Bronchial epithelial cell (primary cell): ENCODE data around the gene AKAP9. TPM values are rescaled to one million over a fixed set of nuclear protein-coding genes. Genes with fewer than 3 reads are reported as not detected.

Source experiments
- DNase-seq: peaks from one replicate; pipeline ENCODE4 v3.0.0-alpha.2; 2010; ENCODE audit warnings: low read depth
- FAIRE-seq: peaks from 2 replicates; lab custom pipeline; 2011; peaks lifted over from hg19 to GRCh38; lab: Jason Lieb, UNC
- H3K27me3 ChIP-seq: 2 replicates; pipeline ENCODE4 v1.5.1; 2011; ENCODE audit warnings: low read length; ENCODE audit not compliant: control insufficient read depth, insufficient read depth
- H3K36me3 ChIP-seq: 2 replicates; pipeline ENCODE4 v1.5.1; 2011; ENCODE audit warnings: low read length; ENCODE audit not compliant: control insufficient read depth, insufficient read depth
- H3K4me3 ChIP-seq: 2 replicates; pipeline ENCODE4 v1.5.1; 2011; ENCODE audit warnings: mild to moderate bottlenecking, low read depth, low read length, control low read depth
- total RNA-seq: library from RNA; depleted of rRNA; stranded (reverse); fragments of >200 nt; gene quantifications from 2 replicates; pipeline ENCODE4 v1.2.1, GENCODE V29; 2014
- TF ChIP-seq, protein P1 (sequence below): IDR thresholded peaks from 2 replicates; pipeline ENCODE4 v1.5.1; 2011; ENCODE audit warnings: mild to moderate bottlenecking, moderate library complexity, low read length, control low read depth, inconsistent platforms; ENCODE audit not compliant: insufficient read depth, severe bottlenecking

Gene AKAP9
- total RNA-seq, 1 donor from 2014 or later, result 34.5 TPM

DNA sequence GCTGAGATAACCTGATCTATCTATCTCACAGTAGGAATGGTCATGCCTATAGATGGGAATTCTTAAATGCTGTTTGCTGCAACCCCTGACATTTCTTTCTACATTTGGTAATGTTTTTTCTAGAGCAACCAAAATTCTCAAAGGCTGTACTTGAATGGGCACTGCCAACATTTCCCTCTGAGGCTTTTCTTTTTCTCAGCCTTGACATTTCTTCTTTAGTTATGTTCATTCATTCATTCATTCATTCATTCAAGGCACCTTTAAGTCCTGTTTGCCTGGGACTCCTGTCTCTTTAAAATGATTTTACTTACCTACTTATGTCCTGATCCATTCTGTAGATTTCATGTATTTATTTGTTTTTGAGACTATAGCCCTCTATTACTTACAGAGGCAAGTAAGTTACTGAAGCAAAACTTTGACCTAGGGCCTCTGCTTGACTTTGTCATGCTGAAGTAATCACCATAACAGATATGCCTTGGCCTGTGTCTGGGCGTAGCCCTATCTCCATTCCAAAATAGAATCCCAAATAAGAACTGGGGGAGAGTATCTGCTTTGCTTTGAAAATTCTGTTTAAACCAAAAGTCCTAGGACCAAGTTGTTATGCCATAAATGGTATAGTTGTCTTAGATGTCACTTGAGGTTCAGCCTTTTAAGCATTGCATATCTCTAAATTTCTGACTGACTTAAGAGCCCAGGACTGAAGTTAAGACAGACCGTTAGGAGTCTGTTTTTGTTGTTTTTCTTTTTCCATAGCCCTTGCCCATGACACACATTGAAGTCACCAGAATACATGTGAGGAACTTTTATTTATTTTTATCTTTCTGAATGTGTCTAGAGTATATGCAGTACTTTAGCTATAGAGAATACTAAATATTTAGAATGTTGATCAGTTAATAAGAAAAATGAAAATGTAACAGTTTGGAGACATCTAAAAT, 59.2 kb downstream of the AKAP9 start:
- TF ChIP-seq, protein P1, sequence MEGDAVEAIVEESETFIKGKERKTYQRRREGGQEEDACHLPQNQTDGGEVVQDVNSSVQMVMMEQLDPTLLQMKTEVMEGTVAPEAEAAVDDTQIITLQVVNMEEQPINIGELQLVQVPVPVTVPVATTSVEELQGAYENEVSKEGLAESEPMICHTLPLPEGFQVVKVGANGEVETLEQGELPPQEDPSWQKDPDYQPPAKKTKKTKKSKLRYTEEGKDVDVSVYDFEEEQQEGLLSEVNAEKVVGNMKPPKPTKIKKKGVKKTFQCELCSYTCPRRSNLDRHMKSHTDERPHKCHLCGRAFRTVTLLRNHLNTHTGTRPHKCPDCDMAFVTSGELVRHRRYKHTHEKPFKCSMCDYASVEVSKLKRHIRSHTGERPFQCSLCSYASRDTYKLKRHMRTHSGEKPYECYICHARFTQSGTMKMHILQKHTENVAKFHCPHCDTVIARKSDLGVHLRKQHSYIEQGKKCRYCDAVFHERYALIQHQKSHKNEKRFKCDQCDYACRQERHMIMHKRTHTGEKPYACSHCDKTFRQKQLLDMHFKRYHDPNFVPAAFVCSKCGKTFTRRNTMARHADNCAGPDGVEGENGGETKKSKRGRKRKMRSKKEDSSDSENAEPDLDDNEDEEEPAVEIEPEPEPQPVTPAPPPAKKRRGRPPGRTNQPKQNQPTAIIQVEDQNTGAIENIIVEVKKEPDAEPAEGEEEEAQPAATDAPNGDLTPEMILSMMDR, result no peak
- no peak for DNase-seq
- Histone ChIP-seq H3K27me3 (no peaks in the 10 kb centered on the region), H3K4me3 (no peak overlapping the region), H3K36me3 (peaks cover 6% of the 10 kb centered on the region)
- no peak for FAIRE-seq

DNA sequence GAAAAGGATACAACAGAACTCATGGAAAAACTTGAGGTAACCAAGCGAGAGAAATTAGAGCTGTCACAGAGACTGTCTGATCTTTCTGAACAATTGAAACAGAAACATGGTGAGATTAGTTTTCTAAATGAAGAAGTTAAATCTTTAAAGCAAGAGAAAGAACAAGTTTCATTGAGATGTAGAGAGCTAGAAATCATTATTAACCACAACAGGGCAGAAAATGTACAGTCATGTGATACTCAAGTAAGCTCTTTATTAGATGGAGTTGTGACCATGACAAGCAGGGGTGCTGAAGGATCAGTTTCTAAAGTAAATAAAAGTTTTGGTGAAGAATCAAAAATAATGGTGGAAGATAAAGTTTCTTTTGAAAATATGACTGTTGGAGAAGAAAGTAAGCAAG, 62.1 kb downstream of the AKAP9 start:
- Histone ChIP-seq H3K27me3 (no peaks in the 10 kb centered on the region), H3K4me3 (no peak overlapping the region), H3K36me3 (peaks cover 2% of the 10 kb centered on the region)
- TF ChIP-seq, protein P1, result no peak
- FAIRE-seq, result no peak
- no peak for DNase-seq

DNA sequence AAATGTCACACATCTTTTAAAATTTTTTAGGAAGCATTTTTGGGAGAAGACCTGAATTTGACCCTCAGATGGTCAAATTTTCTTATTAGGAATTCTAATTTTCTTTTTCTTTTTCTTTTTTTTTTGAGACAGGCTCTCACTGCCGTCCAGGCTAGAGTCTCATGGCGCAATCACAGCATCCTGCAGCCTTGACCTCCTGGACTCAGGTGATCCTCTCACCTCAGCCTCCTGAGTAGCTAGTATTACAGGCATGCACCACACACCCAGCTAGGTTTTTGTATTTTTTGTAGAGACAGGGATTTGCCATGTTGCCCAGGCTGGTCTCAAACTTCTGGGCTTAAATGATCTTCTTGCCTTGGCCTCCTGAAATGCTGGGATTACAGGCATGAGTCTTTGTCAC, 65.4 kb downstream of the AKAP9 start:
- FAIRE-seq, result no peak
- Histone ChIP-seq H3K4me3 (no peak overlapping the region), H3K27me3 (no peaks in the 10 kb centered on the region), H3K36me3 (no peaks in the 10 kb centered on the region)
- DNase-seq, result no peak
- TF ChIP-seq, protein P1, result no peak

DNA sequence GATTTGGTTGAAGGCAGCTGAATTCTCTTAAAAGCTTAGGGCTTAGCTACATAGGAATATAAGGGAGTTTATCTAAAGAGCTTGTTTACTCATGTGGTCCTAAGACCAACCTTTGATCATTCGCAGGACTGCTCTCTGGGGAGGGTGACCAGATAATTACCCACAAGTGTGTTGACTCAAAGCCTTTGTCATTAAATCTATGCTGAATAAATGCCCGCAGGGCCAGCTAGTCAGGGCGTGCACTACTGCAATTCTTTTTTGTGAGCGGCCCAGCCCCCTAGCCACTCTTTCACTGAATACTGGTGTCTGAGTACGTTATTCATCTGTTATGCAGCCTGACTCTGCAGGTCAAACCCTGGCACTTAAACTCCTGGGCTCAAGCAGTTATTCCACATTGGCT, 69.6 kb downstream of the AKAP9 start:
- no peak for FAIRE-seq
- Histone ChIP-seq H3K4me3 (no peak overlapping the region), H3K36me3 (no peaks in the 10 kb centered on the region), H3K27me3 (no peaks in the 10 kb centered on the region)
- no peak for DNase-seq
- TF ChIP-seq, protein P1, result no peak

DNA sequence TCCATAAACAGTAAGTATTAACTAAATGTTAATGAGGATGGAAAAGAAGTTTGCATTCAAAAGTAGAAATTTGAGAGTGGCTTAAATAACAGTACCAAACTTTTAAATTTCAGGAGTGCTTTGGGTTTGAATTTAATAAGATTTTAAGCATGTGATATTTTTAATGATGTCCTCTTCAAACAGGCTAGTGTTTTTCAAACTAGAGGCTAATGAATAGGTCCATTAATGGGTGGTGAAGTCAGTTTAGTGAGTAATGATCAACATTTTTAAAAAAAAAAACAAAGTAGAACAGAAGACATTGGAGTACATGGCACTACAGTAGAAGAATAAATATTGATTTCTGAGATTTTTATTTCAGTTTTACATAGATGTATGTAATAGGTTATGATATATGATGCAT, 72.9 kb downstream of the AKAP9 start:
- no peak overlapping the region for H3K4me3 ChIP-seq
- H3K27me3 ChIP-seq, result no peaks in the 10 kb centered on the region
- DNase-seq (no peak), FAIRE-seq (no peak)
- TF ChIP-seq, protein P1, result no peak
- H3K36me3 ChIP-seq, result peaks cover 1% of the 10 kb centered on the region

DNA sequence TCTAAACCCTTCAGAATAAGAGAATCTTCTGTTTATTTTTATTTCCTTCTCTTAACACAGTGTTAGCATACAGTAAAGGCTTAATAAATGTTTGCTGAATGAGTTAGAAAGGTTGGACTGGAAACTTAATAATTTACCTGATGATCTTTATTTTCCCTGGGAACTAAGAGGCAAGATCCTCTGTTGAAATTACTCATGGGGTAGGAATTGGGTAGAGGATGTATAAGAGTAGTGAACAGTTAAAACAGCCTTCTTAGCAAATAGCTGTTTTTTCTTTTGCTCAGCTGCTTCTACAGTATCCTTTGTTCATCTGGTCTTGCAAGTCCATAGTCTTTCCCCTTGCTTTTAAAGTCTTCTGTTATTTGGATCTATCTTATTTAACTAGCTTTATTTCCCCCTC, 80.0 kb downstream of the AKAP9 start:
- DNase-seq, result peak; percentile 41
- H3K4me3 ChIP-seq, result no peak overlapping the region
- no peak for FAIRE-seq
- H3K36me3 ChIP-seq, result peaks cover 6% of the 10 kb centered on the region
- H3K27me3 ChIP-seq, result no peaks in the 10 kb centered on the region
- TF ChIP-seq, protein P1, result no peak
